GM19324 (cell line): ENCODE data around the gene LGR6.
"Not testable (repeated sequence)": the region's sequence is repeated elsewhere in the genome, so short reads cannot be mapped to it uniquely, and the experiment has no call there.

Source experiments
- ATAC-seq: cut with Tn5 transposase; IDR thresholded peaks from one replicate; pipeline ENCODE4 v1.9.1; 2021; ENCODE audit warnings: mild to moderate bottlenecking, moderate library complexity; ENCODE audit not compliant: unreplicated experiment, low FRiP score

The LGR6 gene

DNA sequence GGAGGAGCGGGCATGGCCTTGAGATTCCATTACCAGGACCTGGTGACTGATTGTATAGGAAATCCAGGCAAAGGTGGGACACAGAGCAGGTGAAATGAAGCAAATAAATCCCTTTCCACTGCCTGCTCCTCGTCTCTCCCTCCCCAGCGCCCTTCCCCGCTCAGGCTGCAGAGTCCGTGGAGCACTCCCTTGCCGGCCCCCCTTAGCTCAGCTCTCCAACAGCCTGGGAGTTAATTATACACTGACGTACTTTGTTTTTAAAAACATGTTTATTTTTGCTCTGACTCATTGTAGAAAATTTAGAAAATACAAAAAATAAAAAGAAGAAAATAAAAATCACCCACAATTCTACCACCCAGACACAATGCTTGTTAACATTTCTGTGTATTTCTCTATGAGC lies 61.7 kb downstream of the LGR6 start:
- no peak for ATAC-seq

DNA sequence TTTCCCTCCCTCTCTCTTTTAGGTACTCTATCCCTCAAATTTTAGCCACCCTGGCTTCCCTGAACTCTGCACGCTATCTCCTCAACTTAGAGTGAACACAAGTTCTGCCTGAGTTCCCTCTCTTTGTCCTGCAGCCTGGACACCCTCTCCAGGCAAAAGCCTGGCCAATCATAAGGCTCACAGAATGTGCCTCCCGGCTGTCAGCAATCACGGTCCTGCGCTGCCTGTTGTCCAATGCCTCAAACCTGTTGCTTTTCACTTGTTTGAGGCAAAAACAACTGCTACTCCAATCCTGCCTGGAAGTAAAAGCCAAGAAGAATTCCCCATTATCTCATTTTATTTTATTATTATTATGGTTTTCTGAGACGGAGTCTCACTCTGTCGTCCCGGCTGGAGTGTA lies 66.1 kb downstream of the LGR6 start:
- no peak for ATAC-seq

DNA sequence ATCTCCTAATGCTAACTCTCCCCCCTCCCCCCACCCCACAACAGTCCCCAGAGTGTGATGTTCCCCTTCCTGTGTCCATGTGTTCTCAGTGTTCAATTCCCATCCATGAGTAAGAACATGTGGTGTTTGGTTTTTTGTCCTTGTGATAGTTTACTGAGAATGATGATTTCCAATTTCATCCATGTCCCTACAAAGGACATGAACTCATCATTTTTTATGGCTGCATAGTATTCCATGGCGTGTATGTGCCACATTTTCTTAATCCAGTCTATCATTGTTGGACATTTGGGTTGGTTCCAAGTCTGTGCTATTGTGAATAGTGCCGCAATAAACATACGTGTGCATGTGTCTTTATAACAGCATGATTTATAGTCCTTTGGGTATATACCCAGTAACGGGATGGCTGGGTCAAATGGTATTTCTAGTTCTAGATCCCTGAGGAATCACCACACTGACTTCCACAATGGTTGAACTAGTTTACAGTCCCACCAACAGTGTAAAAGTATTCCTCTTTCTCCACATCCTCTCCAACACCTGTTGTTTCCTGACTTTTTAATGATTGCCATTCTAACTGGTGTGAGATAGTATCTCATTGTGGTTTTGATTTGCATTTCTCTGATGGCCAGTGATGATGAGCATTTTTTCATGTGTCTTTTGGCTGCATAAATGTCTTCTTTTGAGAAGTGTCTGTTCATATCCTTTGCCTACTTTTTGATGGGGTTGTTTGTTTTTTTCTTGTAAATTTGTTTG lies 67.8 kb downstream of the LGR6 start:
- ATAC-seq, result not testable (repeated sequence)

DNA sequence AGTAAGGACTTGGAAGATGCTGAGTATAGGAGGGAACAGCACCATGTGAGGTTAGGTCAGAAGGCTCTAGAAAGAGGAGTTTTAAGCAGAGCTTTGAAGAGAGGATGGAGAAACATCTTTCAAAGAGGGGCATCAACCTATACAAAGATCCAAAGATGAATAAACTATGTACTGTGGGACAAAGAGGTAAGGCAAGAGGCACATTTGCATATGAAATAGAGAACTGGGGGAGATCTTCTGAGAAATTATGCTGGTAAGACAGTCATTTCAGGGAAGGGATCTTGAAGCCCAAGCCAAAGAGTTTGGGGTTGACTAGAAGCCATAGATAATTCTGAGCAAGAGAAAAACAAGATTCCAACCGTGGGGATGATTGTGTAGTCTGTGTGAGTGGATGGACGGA lies 70.0 kb downstream of the LGR6 start:
- ATAC-seq, result no peak

DNA sequence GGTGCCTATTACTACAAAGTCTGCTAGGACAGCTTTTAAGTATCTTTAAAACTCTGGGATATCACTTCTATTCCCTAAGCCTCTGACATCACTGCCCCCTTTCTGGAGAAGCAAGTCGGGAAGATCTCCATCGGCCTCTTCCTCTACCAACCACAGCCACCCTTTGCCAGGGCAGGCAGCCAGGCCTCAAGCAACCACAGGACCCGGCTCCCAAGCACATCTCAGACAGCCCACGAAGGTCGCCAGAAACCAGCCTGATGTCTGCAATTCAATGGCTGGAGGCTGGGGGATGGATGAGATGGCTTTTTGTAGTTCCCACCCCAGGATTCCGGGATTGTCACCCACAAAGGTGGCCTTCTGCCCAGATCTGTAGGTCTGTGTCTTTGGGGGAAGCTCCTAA lies 70.7 kb downstream of the LGR6 start:
- ATAC-seq, result no peak

DNA sequence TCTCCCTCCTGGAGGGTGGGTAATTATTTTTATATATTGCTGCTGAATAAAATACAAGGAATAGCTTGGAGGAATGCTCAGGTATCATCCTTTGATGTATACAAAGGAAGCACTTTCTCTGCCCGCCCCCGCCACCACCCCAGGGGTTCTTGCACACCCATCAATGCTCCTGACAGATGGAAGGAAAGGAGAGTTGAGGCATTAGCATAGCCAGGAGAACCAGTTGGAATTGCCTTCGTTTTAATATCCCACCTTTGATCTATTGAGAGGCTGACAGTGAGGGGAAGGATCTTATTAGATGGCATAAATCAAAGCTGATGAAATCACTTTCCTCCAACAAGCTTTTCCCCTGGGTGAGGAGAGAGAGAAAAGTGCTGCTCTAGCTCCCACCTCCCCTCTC lies 71.1 kb downstream of the LGR6 start:
- ATAC-seq, result no peak

DNA sequence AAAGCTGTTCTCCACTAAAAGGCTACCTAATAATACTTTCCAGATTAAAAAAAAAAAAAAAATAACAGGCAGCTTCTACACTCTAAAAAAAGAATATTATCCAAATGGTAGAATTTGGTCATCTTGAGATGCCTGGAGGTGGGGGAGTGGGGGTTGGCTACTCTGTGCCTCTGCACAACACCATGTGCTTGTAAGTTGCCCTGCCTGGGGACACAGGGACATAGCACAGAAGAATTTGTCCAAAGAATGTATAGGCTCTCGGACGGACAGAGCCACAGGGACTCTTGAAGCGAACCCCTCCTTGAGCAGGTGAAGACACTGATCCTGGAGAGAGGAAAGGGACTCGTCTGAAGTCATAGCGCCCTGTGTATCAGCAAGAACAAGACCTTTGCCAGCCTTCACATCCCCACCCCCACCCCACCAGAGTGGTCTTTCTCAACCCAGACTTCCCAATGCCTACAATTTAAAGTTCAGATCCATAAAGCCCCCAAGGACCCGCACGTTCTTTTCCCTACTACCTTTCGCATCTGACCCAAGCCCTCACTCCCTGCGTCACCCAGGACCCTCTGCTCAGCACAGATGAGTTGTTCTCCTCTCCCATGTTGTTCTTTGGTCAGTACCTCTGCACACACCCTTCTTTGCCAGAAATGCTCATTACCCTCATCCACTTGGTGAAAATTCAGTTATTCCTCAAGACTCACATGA lies 72.6 kb downstream of the LGR6 start:
- no peak for ATAC-seq

DNA sequence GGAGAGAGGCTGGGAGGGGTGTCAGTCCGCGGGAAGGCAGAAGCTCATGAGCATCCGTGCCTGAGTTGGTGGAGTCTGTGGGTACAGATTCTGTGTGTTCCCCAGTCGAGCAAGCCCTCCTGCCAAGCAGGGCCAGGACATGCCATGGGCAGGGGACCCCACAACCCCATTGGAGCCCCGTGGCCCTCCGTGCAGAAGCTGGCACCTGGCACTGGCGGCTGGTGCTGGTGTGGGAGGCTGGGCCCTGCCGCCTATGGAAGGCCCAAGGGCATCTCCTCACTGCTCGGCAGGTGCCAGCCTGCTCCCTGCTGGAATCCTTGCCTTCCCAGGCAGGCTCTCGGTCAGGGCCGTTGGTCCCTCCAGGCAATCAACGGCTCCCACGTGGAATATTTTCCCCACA lies 74.4 kb downstream of the LGR6 start:
- no peak for ATAC-seq

DNA sequence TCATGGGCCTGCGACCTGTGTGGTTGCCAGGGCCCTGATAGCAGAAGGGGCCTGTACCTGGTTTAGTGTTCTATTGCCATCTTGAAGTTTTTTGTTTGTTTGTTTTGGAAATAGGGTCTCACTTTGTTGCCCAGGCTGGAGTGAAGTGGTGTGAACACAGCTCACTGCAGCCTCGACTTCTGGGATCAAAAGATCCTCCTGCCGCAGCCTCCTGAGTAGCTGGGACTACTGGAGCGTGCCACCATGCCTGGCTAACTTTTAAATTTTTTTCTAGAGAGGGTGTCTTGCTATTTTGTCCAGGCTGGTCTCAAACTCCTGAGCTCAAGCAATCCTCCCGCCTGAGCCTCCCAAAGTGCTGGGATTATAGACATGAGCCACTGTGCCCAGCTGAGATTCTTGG lies 75.2 kb downstream of the LGR6 start:
- ATAC-seq, result no peak

DNA sequence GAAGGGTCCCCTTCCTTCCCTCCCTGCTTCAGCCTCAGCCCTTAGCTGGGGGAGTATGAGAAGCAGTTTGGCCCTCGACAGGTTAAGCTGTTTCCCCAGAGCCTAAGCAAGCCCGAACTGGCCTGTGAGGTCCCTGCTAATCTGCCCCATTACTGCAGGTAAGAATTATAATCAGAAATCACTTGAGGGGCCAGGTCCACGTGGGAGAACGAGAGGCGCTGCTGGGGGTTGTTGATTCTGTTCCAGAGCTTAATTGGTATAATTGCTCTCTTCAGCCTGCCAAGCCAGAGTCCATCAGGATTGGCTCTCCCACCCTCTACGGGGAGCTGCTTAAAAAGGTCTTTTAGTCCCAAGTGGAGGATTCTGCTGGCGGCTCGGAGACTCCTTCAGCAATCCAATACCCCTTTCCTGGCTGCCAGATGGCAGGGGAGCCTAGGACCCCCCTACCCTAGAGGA lies 77.3 kb downstream of the LGR6 start:
- no peak for ATAC-seq

DNA sequence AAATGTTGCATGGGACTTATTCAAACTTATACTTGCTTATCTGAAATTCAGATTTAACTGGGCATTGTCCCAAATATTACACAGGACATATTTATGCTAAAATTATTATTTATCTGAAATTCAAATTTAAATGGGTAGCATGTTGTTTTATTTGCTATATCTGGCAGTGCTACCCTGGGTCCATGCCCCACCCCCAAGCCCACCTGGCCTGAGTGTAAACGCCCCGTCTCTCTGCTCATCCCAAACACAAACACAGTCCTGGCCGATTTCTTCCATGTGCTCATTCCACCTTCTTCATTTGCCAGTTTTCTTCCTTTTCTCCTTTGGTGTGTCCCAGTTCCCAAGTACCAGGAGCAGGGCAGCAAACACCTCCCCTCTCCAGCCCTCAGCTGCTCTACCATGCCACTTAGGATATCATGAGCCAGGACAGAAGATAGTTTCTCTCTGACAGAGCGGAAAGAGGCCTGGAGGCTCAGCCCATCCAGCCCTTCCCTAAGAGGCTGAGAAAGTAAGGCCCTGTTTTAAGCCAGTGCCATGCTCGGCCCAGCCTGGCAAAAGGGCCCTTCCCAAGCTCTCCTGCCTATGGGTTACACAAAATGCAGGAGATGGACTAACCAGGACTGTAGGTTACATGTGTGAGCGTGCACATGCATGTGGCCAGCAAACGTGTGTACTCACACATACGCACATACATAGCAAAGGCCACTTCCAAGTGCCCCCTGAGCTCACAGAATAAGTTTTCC lies 78.7 kb downstream of the LGR6 start:
- no peak for ATAC-seq

DNA sequence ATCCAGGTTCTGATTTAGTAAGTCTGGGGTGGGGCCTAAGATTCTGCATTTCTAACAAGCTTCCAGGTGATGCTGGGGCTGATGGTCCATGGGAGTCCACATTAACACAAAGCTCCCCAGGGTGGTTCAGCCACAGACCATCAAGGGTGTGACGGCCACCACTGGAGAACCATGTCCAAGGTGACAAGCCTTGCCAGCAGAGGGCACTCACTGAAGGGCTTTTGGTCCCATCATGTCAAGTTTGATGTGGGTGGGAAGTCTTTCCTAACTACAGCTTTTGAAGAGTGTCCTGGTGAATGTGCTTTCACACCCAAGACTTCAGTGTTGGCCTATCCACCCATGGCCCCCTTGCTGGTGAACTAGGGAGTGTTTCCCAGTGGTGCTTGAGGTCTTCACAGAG lies 81.0 kb downstream of the LGR6 start:
- ATAC-seq, result no peak

DNA sequence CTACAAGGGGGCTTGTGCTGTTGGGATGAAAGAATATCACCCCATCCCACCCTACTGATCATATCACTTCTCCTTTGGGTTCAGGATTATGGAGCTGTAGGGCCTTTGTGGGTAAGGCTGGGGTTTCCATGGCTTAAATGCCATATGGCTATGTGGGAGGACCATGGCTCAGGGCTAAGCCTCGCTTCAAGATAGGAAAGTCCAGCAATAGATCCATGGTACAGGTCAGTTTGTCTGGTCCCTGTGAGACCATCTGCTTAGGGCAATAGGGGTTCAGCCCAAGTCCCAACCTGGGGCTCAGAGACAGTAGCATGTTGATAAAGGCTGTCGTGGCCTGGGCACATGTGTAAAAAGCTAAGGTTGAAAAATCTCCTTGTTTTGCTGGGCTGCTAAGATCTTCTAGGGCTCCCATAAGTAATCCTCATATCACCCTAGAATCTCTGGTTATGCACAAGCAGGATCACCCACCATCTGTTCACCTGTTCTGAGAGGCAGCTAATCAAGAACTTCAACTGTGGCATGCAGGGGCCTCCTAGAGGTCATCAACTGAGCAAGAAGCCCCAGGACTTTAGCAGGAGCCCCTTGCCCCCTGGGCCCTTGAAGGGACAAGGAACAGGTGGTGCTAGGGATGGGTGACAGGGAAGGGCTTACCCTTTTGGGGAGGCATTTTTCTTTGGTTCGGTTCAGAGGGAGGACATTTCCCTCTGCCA lies 81.6 kb downstream of the LGR6 start:
- no peak for ATAC-seq

DNA sequence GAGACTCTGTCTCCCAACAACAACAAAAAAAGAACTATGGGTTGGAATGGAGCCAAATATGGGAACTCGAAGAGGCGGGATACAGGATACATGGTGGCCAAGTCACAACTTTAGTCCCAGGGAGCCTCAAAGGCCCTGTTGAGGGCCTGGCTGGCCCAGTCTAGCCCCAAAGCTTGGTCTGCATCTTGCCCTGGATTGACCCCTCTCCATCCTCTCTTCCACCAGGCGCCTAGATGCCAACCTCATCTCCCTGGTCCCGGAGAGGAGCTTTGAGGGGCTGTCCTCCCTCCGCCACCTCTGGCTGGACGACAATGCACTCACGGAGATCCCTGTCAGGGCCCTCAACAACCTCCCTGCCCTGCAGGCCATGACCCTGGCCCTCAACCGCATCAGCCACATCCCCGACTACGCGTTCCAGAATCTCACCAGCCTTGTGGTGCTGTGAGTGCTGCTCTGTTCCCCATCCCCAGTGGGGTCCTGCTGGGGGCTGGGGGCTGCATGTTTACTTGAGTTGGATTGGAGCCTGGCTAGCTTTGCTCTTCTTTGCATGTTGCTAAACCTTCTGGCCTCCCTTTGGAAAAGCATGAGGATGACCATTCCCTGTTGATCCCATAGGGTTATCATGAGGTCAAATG lies 82.6 kb downstream of the LGR6 start:
- no peak for ATAC-seq

DNA sequence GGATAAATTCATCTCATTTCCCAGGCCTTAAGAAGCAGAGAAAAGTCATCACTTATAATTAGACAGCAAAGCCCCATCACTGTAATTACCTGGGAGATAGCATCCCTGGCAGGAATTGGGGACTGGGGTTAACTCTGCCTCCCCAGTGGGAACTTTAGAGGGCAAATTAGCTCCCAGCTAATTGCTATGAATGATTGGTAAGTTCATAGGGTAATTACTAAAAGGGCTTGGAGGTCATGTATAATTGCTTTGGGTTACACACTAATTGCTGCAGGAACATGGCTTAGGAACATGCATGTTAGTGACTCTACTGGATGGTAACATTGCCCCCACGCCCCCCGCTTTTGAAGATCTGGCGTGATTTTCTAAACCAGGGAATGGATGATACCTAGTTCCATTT lies 83.3 kb downstream of the LGR6 start:
- ATAC-seq, result no peak

DNA sequence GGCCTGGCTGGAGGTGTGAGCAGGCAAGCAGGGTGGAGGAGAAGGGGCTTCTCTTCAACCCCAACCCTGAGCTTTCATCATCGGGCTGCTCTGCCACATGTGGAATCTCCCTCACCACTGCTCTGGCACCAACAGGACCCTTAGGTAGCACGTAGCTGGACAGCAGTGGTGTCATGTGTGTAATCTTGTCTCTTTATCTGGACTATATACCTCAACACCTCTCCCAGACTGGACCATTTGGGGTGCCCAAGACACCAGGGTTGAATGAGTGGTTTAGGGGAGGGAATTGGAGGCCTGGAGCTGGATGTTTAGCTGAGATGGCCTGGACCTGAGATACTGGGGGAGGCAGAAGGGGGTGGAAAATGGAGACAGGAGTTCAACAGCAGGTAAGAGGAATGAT lies 85.2 kb downstream of the LGR6 start:
- ATAC-seq, result no peak

DNA sequence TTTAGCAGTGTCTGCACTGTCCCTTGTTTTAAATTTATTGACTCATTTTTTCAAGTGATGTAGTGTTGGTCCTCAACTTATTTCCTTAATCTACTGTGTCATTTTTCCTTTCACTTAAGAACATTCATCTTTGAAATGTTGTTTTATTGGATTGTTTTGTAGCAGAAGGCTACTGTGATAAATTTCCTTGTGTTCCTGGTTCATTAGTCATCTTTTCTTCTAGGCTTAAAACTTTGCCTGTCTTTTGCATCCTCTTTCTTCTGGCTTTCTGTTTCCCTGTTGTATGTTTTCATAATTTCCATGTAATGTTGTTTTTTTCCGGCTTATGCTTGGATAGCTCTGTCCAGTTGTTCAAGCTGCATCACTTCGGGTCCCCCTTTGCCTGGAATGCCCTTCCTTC lies 86.2 kb downstream of the LGR6 start:
- ATAC-seq, result no peak

DNA sequence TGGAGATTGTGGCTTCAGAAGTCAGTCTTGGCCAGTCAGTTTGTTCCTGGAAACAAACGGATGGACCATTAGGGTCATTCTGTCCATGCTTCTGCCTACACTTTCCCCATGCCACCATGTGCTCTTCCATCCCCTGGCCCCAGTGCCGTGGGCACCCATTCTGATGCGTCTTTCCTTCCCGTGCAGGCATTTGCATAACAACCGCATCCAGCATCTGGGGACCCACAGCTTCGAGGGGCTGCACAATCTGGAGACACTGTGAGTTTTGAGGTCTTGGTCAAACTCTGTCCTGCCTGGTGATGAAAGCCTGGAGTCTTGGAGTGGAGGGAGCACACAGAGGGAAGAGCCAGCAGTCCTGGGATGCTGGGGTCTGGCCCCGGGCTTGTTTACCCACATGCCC lies 87.0 kb downstream of the LGR6 start:
- no peak for ATAC-seq

DNA sequence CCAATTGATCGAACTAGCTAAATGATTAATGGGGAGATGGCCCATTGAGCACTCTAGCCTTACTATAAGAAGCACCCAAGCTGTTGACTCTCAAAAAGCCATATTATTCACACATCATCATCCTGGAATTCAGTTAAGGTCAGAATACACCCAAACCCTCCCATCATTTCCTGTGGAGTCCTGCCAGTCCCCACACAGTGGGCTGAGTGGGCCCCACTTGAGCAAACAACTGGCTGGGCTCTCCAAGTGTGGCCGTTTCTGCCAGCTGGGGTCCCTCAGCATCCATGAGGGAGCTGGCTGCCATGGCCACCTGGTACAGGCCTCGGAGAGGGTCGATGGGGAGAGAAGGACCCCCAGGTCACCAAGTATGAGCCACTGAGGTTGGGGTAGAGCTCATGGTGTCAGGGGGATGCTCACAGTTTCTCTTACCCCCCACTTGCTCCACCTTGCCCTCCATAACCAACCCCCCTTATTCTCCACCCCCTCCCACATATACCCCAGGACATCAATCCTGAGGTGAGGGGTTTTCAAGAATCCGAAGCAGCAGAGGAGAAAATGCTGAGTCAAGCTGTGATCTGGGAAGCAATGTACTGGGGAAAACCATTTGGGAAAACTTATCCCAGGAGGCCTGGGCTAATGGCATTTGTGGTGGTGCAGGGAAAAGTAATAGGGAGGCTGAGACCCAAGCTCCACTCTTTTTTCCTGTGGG lies 87.9 kb downstream of the LGR6 start:
- no peak for ATAC-seq

DNA sequence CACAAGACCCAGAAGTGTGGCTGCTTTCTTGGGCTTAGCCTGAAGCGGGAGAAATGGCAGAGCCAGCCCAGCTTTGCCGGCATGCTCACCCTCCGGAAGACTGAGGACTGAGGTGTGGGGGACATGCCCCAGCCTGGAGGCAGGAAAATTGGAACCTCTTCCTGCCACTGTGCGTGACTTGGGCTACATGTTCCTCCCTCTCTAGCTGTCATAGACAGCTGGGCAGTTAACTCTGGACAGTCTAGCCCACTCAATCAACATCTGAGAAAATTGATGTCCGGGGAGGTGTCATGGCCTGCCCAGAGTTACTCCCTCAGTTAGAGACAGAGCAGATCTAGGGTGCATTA lies 88.4 kb downstream of the LGR6 start:
- no peak for ATAC-seq
